Stimulated activated CD8-positive, alpha-beta memory T cell treated with anti-CD3 and anti-CD28 coated beads, Interleukin-12 subunit alpha, Interleukin-12 subunit beta, amount 100 ng/mL, for 4 hours (primary cell): ENCODE measurements around the gene DQX1.

Source experiments
- DNase-seq: peaks from one replicate; pipeline ENCODE4 v3.0.0-alpha.2; 2020; ENCODE audit warnings: low read depth

DQX1 gene

GRCh38 chr2:74554820-74555531 lies 28.9 kb upstream of the DQX1 start:
- DNase-seq: no peak

- DNase-seq: peak; percentile 74
Observed at GRCh38 chr2:74553892-74554819, 28.1 kb upstream of the DQX1 start, which contains the start of the genes DOK1 and LOXL3. DOK1 (plus strand) TSS chr2:74554720; CDS start chr2:74554755, 35 bp downstream. LOXL3 (minus strand) TSS chr2:74553942; CDS start chr2:74552634, 1,308 bp downstream.

GRCh38 chr2:74552914-74553811 lies 27.1 kb upstream of the DQX1 start:
- DNase-seq: no peak

- no peak for DNase-seq
Observed at GRCh38 chr2:74551942-74552913, 26.2 kb upstream of the DQX1 start.

GRCh38 chr2:74551530-74551929 lies 25.5 kb upstream of the DQX1 start:
- no peak for DNase-seq

GRCh38 chr2:74550231-74550630 lies 24.2 kb upstream of the DQX1 start:
- DNase-seq: no peak

- no peak for DNase-seq
Observed at GRCh38 chr2:74548900-74549826, 23.1 kb upstream of the DQX1 start.

- no peak for DNase-seq
Observed at GRCh38 chr2:74548285-74548899, 22.4 kb upstream of the DQX1 start.

- no peak for DNase-seq
Observed at GRCh38 chr2:74546004-74546403, 20.0 kb upstream of the DQX1 start.

- no peak for DNase-seq
Observed at GRCh38 chr2:74544634-74545033, 18.6 kb upstream of the DQX1 start.

- no peak for DNase-seq
Observed at GRCh38 chr2:74542978-74543377, 16.9 kb upstream of the DQX1 start.

GRCh38 chr2:74540291-74540690 lies 14.3 kb upstream of the DQX1 start:
- no peak for DNase-seq

GRCh38 chr2:74538881-74539339 lies 12.9 kb upstream of the DQX1 start:
- DNase-seq: no peak

- DNase-seq: no peak
Observed at GRCh38 chr2:74537140-74537539, 11.1 kb upstream of the DQX1 start.

GRCh38 chr2:74536166-74536950 lies 10.3 kb upstream of the DQX1 start:
- DNase-seq: no peak

GRCh38 chr2:74535440-74535965 lies 9.5 kb upstream of the DQX1 start:
- no peak for DNase-seq

GRCh38 chr2:74534411-74534810 lies 8.4 kb upstream of the DQX1 start:
- no peak for DNase-seq

GRCh38 chr2:74533464-74533863 lies 7.4 kb upstream of the DQX1 start:
- no peak for DNase-seq
